ENCODE results near the gene SPPL3. TPM values are rescaled to one million over a fixed set of nuclear protein-coding genes. Genes with fewer than 3 reads are reported as not detected.

The SPPL3 gene
- total and polyA plus RNA-seq, 4 donors, result 7.4 to 12.6 (median 8.7) TPM

DNA sequence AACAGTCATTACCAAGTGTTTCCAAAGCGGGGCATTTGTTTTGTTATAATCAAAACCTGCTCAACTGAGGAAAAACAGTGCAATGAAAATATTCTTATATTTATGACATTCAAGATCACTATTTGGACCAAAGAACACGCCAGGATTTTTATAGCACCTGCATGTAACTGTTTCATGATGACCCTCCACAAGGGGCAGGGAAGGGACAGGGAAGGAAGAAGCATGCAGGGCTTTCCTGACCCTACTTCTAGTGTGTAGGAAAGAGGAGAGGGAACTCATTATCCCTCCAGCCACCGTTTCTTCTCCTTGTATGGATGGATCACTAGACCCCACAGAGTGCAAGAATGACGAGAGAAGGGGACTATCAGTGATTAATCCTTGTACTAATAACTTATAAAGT is 49.4 kb downstream of the SPPL3 start:
- no peak for DNase-seq (ENCODE audit: low spot score)
- Histone ChIP-seq H3K9me3 (ENCODE audit: control insufficient read depth in 4 of 4, low read length in 3 of 4) (no peaks in the 10 kb centered on the region), H3K36me3 (ENCODE audit: control insufficient read depth in 4 of 4, insufficient read depth in 3 of 4, low read depth in 1 of 4, low read length in 3 of 4) (no peaks in the 10 kb centered on the region), H3K27me3 (ENCODE audit: control insufficient read depth in 4 of 4, insufficient read depth in 4 of 4, low read length in 3 of 4) (no peaks in the 10 kb centered on the region), H3K9ac (ENCODE audit: low read depth in 1 of 2, low read length in 2 of 2) (no peak overlapping the region), H3K27ac (ENCODE audit: low read depth in 1 of 2, low read length in 2 of 2) (no peak overlapping the region), H3K4me3 (ENCODE audit: low read depth in 1 of 3, low read length in 3 of 3) (no peak overlapping the region), H3K4me1 (ENCODE audit: control insufficient read depth in 4 of 4, insufficient read depth in 4 of 4, low read length in 3 of 4) (peaks cover 0 to 5% (median 0%) of the 10 kb centered on the region in 4 donors)
- 84% methylated on average over 4 of the region's 4 CpGs for WGBS
- TF ChIP-seq HNF4G (IDR thresholded peaks at IDR 0.05) (no peak), RAD21 (IDR thresholded peaks at IDR 0.05) (no peak), HNF4A (conservative IDR thresholded peaks at IDR 0.05) (no peak), FOXA2 (IDR thresholded peaks at IDR 0.05) (no peak), GABPA (IDR thresholded peaks at IDR 0.05 in 1 of 2, conservative IDR thresholded peaks at IDR 0.05 in 1 of 2) (no peak), EGR1 (IDR thresholded peaks at IDR 0.05; ENCODE audit: low read depth in 2 of 2) (no peak), YY1 (IDR thresholded peaks at IDR 0.05) (no peak), SP1 (IDR thresholded peaks at IDR 0.05) (no peak)
- TF ChIP-seq, protein P1, sequence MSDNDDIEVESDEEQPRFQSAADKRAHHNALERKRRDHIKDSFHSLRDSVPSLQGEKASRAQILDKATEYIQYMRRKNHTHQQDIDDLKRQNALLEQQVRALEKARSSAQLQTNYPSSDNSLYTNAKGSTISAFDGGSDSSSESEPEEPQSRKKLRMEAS (IDR thresholded peaks at IDR 0.05), result no peak
- TF ChIP-seq, protein P2, sequence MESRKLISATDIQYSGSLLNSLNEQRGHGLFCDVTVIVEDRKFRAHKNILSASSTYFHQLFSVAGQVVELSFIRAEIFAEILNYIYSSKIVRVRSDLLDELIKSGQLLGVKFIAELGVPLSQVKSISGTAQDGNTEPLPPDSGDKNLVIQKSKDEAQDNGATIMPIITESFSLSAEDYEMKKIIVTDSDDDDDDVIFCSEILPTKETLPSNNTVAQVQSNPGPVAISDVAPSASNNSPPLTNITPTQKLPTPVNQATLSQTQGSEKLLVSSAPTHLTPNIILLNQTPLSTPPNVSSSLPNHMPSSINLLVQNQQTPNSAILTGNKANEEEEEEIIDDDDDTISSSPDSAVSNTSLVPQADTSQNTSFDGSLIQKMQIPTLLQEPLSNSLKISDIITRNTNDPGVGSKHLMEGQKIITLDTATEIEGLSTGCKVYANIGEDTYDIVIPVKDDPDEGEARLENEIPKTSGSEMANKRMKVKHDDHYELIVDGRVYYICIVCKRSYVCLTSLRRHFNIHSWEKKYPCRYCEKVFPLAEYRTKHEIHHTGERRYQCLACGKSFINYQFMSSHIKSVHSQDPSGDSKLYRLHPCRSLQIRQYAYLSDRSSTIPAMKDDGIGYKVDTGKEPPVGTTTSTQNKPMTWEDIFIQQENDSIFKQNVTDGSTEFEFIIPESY (IDR thresholded peaks at IDR 0.05), result no peak
- TF ChIP-seq, protein P3, sequence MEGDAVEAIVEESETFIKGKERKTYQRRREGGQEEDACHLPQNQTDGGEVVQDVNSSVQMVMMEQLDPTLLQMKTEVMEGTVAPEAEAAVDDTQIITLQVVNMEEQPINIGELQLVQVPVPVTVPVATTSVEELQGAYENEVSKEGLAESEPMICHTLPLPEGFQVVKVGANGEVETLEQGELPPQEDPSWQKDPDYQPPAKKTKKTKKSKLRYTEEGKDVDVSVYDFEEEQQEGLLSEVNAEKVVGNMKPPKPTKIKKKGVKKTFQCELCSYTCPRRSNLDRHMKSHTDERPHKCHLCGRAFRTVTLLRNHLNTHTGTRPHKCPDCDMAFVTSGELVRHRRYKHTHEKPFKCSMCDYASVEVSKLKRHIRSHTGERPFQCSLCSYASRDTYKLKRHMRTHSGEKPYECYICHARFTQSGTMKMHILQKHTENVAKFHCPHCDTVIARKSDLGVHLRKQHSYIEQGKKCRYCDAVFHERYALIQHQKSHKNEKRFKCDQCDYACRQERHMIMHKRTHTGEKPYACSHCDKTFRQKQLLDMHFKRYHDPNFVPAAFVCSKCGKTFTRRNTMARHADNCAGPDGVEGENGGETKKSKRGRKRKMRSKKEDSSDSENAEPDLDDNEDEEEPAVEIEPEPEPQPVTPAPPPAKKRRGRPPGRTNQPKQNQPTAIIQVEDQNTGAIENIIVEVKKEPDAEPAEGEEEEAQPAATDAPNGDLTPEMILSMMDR (IDR thresholded peaks at IDR 0.05; ENCODE audit: low read depth, low read length, missing input control), result no peak
- TF ChIP-seq, protein P4, sequence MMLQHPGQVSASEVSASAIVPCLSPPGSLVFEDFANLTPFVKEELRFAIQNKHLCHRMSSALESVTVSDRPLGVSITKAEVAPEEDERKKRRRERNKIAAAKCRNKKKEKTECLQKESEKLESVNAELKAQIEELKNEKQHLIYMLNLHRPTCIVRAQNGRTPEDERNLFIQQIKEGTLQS (IDR thresholded peaks at IDR 0.05), result no peak

DNA sequence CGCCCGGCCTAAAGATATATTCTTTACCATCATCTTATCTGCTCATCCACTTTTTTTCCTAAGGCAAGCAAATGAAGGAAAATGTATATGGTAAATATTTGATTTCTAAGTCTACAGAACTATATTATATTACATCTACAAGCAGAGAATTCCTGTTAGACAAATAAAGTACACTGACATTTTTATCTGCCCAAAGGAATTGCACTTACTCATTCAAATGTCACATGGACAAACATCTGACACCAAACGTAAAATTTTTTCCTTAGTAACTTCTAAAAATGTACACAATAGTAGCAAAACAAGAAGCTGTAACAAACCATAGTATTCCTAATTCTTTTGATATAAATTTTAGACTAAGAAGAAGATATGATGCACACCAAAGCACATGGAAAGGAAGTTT is 51.0 kb downstream of the SPPL3 start:
- no peaks in the 10 kb centered on the region for H3K9me3 ChIP-seq (ENCODE audit: control insufficient read depth in 4 of 4, low read length in 3 of 4)
- no peak overlapping the region for H3K27ac ChIP-seq (ENCODE audit: low read depth in 1 of 2, low read length in 2 of 2)
- H3K9ac ChIP-seq (ENCODE audit: low read depth in 1 of 2, low read length in 2 of 2), result no peak overlapping the region
- H3K27me3 ChIP-seq (ENCODE audit: control insufficient read depth in 4 of 4, insufficient read depth in 4 of 4, low read length in 3 of 4), result no peaks in the 10 kb centered on the region
- peaks cover 0 to under 1% (median 0%) of the 10 kb centered on the region in 4 donors for H3K36me3 ChIP-seq (ENCODE audit: control insufficient read depth in 4 of 4, insufficient read depth in 3 of 4, low read depth in 1 of 4, low read length in 3 of 4)
- WGBS, result 77% methylated on average over 3 of the region's 3 CpGs
- DNase-seq (ENCODE audit: low spot score), result no peak
- TF ChIP-seq HNF4G (IDR thresholded peaks at IDR 0.05) (no peak), JUND (IDR thresholded peaks at IDR 0.05) (no peak), RXRA (IDR thresholded peaks at IDR 0.05) (no peak), TAF1 (conservative IDR thresholded peaks at IDR 0.05) (no peak), YY1 (IDR thresholded peaks at IDR 0.05) (no peak), HNF4A (conservative IDR thresholded peaks at IDR 0.05) (no peak), EGR1 (IDR thresholded peaks at IDR 0.05; ENCODE audit: low read depth in 2 of 2) (no peak), NR2F2 (IDR thresholded peaks at IDR 0.05) (no peak), RAD21 (IDR thresholded peaks at IDR 0.05) (no peak), GABPA (IDR thresholded peaks at IDR 0.05 in 1 of 2, conservative IDR thresholded peaks at IDR 0.05 in 1 of 2) (no peak), FOXA2 (IDR thresholded peaks at IDR 0.05) (no peak), SP1 (IDR thresholded peaks at IDR 0.05) (no peak)
- TF ChIP-seq, protein P5, sequence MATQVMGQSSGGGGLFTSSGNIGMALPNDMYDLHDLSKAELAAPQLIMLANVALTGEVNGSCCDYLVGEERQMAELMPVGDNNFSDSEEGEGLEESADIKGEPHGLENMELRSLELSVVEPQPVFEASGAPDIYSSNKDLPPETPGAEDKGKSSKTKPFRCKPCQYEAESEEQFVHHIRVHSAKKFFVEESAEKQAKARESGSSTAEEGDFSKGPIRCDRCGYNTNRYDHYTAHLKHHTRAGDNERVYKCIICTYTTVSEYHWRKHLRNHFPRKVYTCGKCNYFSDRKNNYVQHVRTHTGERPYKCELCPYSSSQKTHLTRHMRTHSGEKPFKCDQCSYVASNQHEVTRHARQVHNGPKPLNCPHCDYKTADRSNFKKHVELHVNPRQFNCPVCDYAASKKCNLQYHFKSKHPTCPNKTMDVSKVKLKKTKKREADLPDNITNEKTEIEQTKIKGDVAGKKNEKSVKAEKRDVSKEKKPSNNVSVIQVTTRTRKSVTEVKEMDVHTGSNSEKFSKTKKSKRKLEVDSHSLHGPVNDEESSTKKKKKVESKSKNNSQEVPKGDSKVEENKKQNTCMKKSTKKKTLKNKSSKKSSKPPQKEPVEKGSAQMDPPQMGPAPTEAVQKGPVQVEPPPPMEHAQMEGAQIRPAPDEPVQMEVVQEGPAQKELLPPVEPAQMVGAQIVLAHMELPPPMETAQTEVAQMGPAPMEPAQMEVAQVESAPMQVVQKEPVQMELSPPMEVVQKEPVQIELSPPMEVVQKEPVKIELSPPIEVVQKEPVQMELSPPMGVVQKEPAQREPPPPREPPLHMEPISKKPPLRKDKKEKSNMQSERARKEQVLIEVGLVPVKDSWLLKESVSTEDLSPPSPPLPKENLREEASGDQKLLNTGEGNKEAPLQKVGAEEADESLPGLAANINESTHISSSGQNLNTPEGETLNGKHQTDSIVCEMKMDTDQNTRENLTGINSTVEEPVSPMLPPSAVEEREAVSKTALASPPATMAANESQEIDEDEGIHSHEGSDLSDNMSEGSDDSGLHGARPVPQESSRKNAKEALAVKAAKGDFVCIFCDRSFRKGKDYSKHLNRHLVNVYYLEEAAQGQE (IDR thresholded peaks at IDR 0.05), result no peak
- TF ChIP-seq, protein P2 (IDR thresholded peaks at IDR 0.05), result no peak
- TF ChIP-seq, protein P1 (IDR thresholded peaks at IDR 0.05), result no peak
- TF ChIP-seq, protein P3 (IDR thresholded peaks at IDR 0.05; ENCODE audit: low read depth, low read length, missing input control), result no peak
- TF ChIP-seq, protein P4 (IDR thresholded peaks at IDR 0.05), result no peak
- H3K4me3 ChIP-seq (ENCODE audit: low read depth in 1 of 3, low read length in 3 of 3), result no peak overlapping the region
- H3K4me1 ChIP-seq (ENCODE audit: control insufficient read depth in 4 of 4, insufficient read depth in 4 of 4, low read length in 3 of 4), result peaks cover 0 to 8% (median 0%) of the 10 kb centered on the region in 4 donors

All from liver (tissue), 9 donors.